ENCODE data around the gene VPS26A.

The VPS26A gene

GRCh38 chr10:69087590-69088470 is 36.1 kb upstream of the VPS26A start, which contains the start of gene SRGN:
SRGN (plus strand) TSS chr10:69088103; CDS start chr10:69088158, 55 bp downstream.
- H3K4me3 ChIP-seq (ENCODE audit: low read depth, low read length): peak within 1 kb of the TSS; percentile 40
- no peak for TF ChIP-seq CTCF (IDR thresholded peaks at IDR 0.05; ENCODE audit: low read depth, low read length)

- no peak for TF ChIP-seq CTCF (IDR thresholded peaks at IDR 0.05; ENCODE audit: low read depth, low read length)
Measured at GRCh38 chr10:69088471-69088769, 35.6 kb upstream of the VPS26A start.

GRCh38 chr10:69088801-69089501 is 35.0 kb upstream of the VPS26A start:
- peak overlapping the region; percentile 40; the same call in 1 of the 2 replicates for H3K4me3 ChIP-seq (ENCODE audit: low read depth, low read length)
- no peak for TF ChIP-seq CTCF (IDR thresholded peaks at IDR 0.05; ENCODE audit: low read depth, low read length)

More at GRCh38 chr10:69088471-69088769, 35.6 kb upstream of the VPS26A start:
- H3K4me3 ChIP-seq (ENCODE audit: low read depth, low read length): peak overlapping the region; percentile 40

GRCh38 chr10:69089638-69090599 is 34.1 kb upstream of the VPS26A start:
- no peak for TF ChIP-seq CTCF (IDR thresholded peaks at IDR 0.05; ENCODE audit: low read depth, low read length)
- H3K4me3 ChIP-seq (ENCODE audit: low read depth, low read length): no peak overlapping the region

- no peak overlapping the region for H3K4me3 ChIP-seq (ENCODE audit: low read depth, low read length)
Measured at GRCh38 chr10:69090685-69091084, 33.3 kb upstream of the VPS26A start.

GRCh38 chr10:69091143-69091651 is 32.8 kb upstream of the VPS26A start:
- no peak for TF ChIP-seq CTCF (IDR thresholded peaks at IDR 0.05; ENCODE audit: low read depth, low read length)
- H3K4me3 ChIP-seq (ENCODE audit: low read depth, low read length): no peak overlapping the region

More at GRCh38 chr10:69090685-69091084, 33.3 kb upstream of the VPS26A start:
- TF ChIP-seq CTCF (IDR thresholded peaks at IDR 0.05; ENCODE audit: low read depth, low read length): no peak
